Upper lobe of left lung (tissue), 6 donors: ENCODE measurements around the gene QPCTL. TPM values are rescaled to one million over a fixed set of nuclear protein-coding genes. Genes with fewer than 3 reads are reported as not detected.
"Not testable (repeated sequence)": the region's sequence is repeated elsewhere in the genome, so short reads cannot be mapped to it uniquely, and the experiment has no call there.

Experiments used
- ATAC-seq, 2 donors: fragments of 200-7000 bp; cut with Tn5 transposase; one replicate each; pipeline ENCODE4 v1.9.1; 2022; ENCODE audit warnings: mild to moderate bottlenecking in 2 of 2, moderate library complexity in 2 of 2; ENCODE audit not compliant: low FRiP score in 2 of 2
- DNase-seq, 2 donors: peaks; one replicate each; pipeline ENCODE4 v3.0.0-alpha.2; 2019 to 2020
- H3K27ac ChIP-seq, 4 donors: fragments of 200-600 bp; sonication (generic); one replicate each; pipeline ENCODE4 v1.5.1; 2016 to 2019
- H3K27me3 ChIP-seq, 4 donors: fragments of 200-600 bp; sonication (generic); one replicate each; pipeline ENCODE4 v1.5.1; 2017 to 2019
- H3K36me3 ChIP-seq, 4 donors: fragments of 200-600 bp; sonication (generic); one replicate each; pipeline ENCODE4 v1.5.1; 2016 to 2019
- H3K4me1 ChIP-seq, 4 donors: fragments of 200-600 bp; sonication (generic); one replicate each; pipeline ENCODE4 v1.5.1; 2018 to 2019
- H3K4me3 ChIP-seq, 4 donors: fragments of 200-600 bp; sonication (generic); one replicate each; pipeline ENCODE4 v1.5.1; 2017 to 2019; ENCODE audit warnings: mild to moderate bottlenecking in 2 of 4, moderate library complexity in 1 of 4
- H3K9me3 ChIP-seq, 4 donors: fragments of 200-600 bp; sonication (generic); one replicate each; pipeline ENCODE4 v1.5.1; 2018 to 2019
- EP300 ChIP-seq, 4 donors: sonication (generic); formaldehyde crosslinking; IDR thresholded peaks; one replicate each; pipeline ENCODE4 v1.5.1; 2017; ENCODE audit warnings: antibody characterized with exemption in 4 of 4, control low read depth in 2 of 4
- POLR2A ChIP-seq, 4 donors: fragments of 450-650 bp; IDR thresholded peaks; one replicate each; pipeline ENCODE4 v1.5.1; 2016 to 2017; ENCODE audit warnings: antibody characterized with exemption in 4 of 4, mild to moderate bottlenecking in 2 of 4
- POLR2AphosphoS5 ChIP-seq, 2 donors: sonication (generic); formaldehyde crosslinking; IDR thresholded peaks; one replicate each; pipeline ENCODE4 v1.5.1; 2017; ENCODE audit warnings: antibody characterized with exemption in 2 of 2
- WGBS, 2 donors: methylation state at CpG; one replicate each; pipeline ENCODE4 v1.1.5; 2017 to 2018; 5-methylcytosine and 5-hydroxymethylcytosine counted together
- total RNA-seq, 6 donors: library from RNA; depleted of rRNA in 4 of 6; stranded (reverse); fragments of >200 nt in 4 of 6; gene quantifications; one replicate each; pipeline versions ENCODE4 v1.1.0 to v1.2.1, GENCODE V29; 2016 to 2021
- TF ChIP-seq, protein P1 (sequence below), 6 experiments: fragments of 450-650 bp in 4 of 6; fragments of 200-600 bp in 2 of 6; sonication (generic) in 2 of 6; IDR thresholded peaks; one replicate each; pipeline ENCODE4 v1.5.1; 2016 to 2019; ENCODE audit warnings: antibody characterized with exemption in 6 of 6
- donor health status: DM: no; HTN: no; CAD: no; lungs with moderate emphysema.
- donor health status: DM: no; HTN: yes; CAD: no; lungs with severe emphysema.

Gene QPCTL
- total RNA-seq, 6 donors from 2014 or later, result 7.1 to 18.3 (median 10.1) TPM

GRCh38 chr19:45681391-45682015, 11.0 kb upstream of the QPCTL start:
- TF ChIP-seq POLR2AphosphoS5 (IDR thresholded peaks at IDR 0.05), result peak in 1 of 2 donors; percentile 26
- TF ChIP-seq, protein P1, sequence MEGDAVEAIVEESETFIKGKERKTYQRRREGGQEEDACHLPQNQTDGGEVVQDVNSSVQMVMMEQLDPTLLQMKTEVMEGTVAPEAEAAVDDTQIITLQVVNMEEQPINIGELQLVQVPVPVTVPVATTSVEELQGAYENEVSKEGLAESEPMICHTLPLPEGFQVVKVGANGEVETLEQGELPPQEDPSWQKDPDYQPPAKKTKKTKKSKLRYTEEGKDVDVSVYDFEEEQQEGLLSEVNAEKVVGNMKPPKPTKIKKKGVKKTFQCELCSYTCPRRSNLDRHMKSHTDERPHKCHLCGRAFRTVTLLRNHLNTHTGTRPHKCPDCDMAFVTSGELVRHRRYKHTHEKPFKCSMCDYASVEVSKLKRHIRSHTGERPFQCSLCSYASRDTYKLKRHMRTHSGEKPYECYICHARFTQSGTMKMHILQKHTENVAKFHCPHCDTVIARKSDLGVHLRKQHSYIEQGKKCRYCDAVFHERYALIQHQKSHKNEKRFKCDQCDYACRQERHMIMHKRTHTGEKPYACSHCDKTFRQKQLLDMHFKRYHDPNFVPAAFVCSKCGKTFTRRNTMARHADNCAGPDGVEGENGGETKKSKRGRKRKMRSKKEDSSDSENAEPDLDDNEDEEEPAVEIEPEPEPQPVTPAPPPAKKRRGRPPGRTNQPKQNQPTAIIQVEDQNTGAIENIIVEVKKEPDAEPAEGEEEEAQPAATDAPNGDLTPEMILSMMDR (IDR thresholded peaks at IDR 0.05), result peak; percentile 98 to 99 (median 98)
- peak in 1 of 4 donors; percentile 51 for TF ChIP-seq POLR2A (IDR thresholded peaks at IDR 0.05)
- TF ChIP-seq EP300 (IDR thresholded peaks at IDR 0.05), result no peak
- ATAC-seq (peak; percentile 87 to 94), DNase-seq (peak; percentile 95 to 98)
- H3K27me3 ChIP-seq, result peaks cover 0 to 18% (median 8%) of the 10 kb centered on the region in 4 donors
- H3K9me3 ChIP-seq, result no peaks in the 10 kb centered on the region
- peak overlapping the region; percentile 59 to 83 (median 68) for H3K27ac ChIP-seq
- WGBS, 2 donors, result 3 to 7% methylated on average over 14 to 23 of the region's 51 CpGs
- H3K4me1 ChIP-seq, result peaks cover 26 to 31% (median 27%) of the 10 kb centered on the region in 4 donors
- H3K36me3 ChIP-seq, result peaks cover 0 to 27% (median 15%) of the 10 kb centered on the region in 4 donors
- peak overlapping the region in 3 of 4 donors; percentile 28 to 45 (median 36) for H3K4me3 ChIP-seq

DNA sequence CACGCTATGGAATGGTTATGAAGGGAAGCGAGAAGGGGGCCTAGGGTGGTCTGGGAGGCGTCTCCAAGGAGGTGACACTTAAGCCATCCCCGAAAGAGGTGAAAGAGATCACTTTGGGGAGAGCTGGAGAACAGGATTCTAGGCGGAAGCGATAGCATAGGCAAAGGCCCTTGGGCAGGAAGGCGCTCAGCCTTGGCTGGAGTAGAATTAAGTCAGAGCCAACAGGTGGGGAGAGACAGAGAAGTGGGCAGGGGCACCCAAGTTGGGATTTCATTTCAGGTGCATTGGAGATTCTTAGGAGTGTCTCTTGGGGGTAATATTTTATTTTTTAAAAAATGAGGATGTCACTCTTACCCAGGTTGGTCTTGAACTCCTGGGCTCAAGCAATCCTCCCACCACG, 10.3 kb upstream of the QPCTL start:
- no peak for TF ChIP-seq POLR2AphosphoS5 (IDR thresholded peaks at IDR 0.05)
- TF ChIP-seq POLR2A (IDR thresholded peaks at IDR 0.05), result no peak
- TF ChIP-seq, protein P1 (IDR thresholded peaks at IDR 0.05), result no peak
- TF ChIP-seq EP300 (IDR thresholded peaks at IDR 0.05), result no peak
- peaks cover 6 to 33% (median 21%) of the 10 kb centered on the region in 4 donors for H3K36me3 ChIP-seq
- H3K4me1 ChIP-seq, result peaks cover 19 to 25% (median 21%) of the 10 kb centered on the region in 4 donors
- WGBS, 2 donors, result 76 to 79% methylated on average over 8 of the region's 8 CpGs
- peaks cover 0 to 12% (median 6%) of the 10 kb centered on the region in 4 donors for H3K27me3 ChIP-seq
- ATAC-seq, result no peak
- peak overlapping the region in 1 of 4 donors; percentile 36 for H3K4me3 ChIP-seq
- H3K9me3 ChIP-seq, result no peaks in the 10 kb centered on the region
- DNase-seq, result no peak
- peak overlapping the region; percentile 59 to 83 (median 68) for H3K27ac ChIP-seq

DNA sequence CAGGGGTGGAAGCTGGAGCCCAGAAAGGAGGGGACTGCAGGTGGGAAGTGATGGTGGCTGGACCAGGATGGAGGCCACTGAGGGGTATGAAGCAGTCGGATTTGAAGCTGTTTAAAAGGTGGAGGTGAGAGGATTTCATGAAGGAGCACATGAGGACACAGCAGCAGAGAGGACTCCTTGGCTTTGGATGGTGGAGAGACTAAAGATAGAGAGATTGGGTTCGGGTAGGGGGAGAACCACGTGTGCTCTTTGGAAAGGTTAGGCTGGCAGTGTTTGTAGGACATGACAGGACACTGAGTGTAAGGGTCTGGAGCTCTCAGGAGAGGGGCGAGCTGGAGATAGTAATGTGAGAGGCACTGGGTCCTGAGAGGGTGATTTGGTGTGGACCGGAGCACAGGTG, 9.6 kb upstream of the QPCTL start:
- H3K27me3 ChIP-seq, result peaks cover 0 to 4% (median 2%) of the 10 kb centered on the region in 4 donors
- H3K4me3 ChIP-seq, result no peak overlapping the region
- H3K4me1 ChIP-seq, result peaks cover 12 to 17% (median 14%) of the 10 kb centered on the region in 4 donors
- ATAC-seq (no peak), DNase-seq (no peak)
- H3K9me3 ChIP-seq, result no peaks in the 10 kb centered on the region
- 77 to 79% methylated on average over 5 of the region's 5 CpGs for WGBS, 2 donors
- peaks cover 14 to 41% (median 29%) of the 10 kb centered on the region in 4 donors for H3K36me3 ChIP-seq
- TF ChIP-seq EP300 (IDR thresholded peaks at IDR 0.05) (no peak), POLR2AphosphoS5 (IDR thresholded peaks at IDR 0.05) (no peak), POLR2A (IDR thresholded peaks at IDR 0.05) (no peak)
- TF ChIP-seq, protein P1 (IDR thresholded peaks at IDR 0.05), result no peak
- no peak overlapping the region for H3K27ac ChIP-seq

DNA sequence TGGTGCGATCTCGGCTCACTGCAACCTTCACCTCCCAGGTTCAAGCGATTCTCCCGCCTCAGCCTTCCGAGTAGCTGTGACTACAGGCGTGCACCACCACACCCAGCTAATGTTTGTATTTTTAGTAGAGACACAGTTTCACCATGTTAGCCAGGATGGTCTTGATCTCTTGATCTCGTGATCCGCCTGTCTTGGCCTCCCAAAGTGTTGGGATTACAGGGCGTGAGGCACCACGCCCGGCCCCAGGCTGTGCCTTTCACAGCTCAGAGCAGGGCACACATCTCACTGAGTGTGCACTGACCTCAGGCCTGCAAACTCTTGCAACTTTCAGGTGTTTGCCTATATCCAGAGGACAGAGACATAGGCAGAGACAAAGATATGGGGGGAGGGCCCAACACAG, 7.4 kb upstream of the QPCTL start:
- WGBS, 2 donors, result 89 to 95% methylated on average over 11 of the region's 11 CpGs
- not testable (repeated sequence) for ATAC-seq, H3K9me3 ChIP-seq, H3K4me3 ChIP-seq, DNase-seq, H3K27me3 ChIP-seq, H3K27ac ChIP-seq
- peaks cover 17 to 54% (median 35%) of the 10 kb centered on the region in 4 donors for H3K36me3 ChIP-seq
- H3K4me1 ChIP-seq, result peaks cover 8 to 14% (median 11%) of the 10 kb centered on the region in 4 donors

- Histone ChIP-seq H3K36me3 (peaks cover 17 to 54% (median 35%) of the 10 kb centered on the region in 4 donors), H3K4me1 (peaks cover 7 to 11% (median 9%) of the 10 kb centered on the region in 4 donors), H3K9me3 (no peaks in the 10 kb centered on the region), H3K27ac (no peak overlapping the region), H3K27me3 (no peaks in the 10 kb centered on the region), H3K4me3 (no peak overlapping the region)
- WGBS, 2 donors, result 89 to 90% methylated on average over 9 of the region's 9 CpGs
- DNase-seq, result no peak
- TF ChIP-seq EP300 (IDR thresholded peaks at IDR 0.05) (no peak), POLR2A (IDR thresholded peaks at IDR 0.05) (no peak), POLR2AphosphoS5 (IDR thresholded peaks at IDR 0.05) (no peak)
- TF ChIP-seq, protein P1 (IDR thresholded peaks at IDR 0.05), result no peak
- no peak for ATAC-seq
These were observed 4.9 kb upstream of the QPCTL start for GRCh38 chr19:45687599-45687998.
